ENCODE measurements around the gene ZRANB1. TPM values are rescaled to one million over a fixed set of nuclear protein-coding genes. Genes with fewer than 3 reads are reported as not detected.

The ZRANB1 gene
- total and polyA plus RNA-seq, 8 donors = 4.3 to 12.2 (median 7.7) TPM

DNA sequence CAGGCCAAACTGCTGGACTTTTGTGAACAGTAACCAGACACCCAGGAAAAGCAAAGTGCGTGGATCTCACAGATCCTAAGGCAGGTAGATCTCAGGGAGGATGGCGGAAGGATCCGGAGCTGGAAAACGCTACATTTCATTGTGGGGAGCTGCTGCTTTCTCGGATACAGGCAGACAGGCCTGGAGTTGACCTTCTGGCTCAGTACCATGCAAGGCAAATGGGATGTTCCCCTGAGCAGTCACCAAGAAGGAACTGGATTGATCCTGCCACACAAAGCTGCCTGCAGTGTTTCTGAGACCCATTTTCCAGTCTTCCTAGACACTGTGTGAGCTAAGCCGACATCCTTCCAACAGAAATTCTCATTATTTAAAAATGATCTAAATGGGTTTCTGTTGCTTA is 65.5 kb downstream of the ZRANB1 start:
- H3K9me3 ChIP-seq = no peaks in the 10 kb centered on the region
- ATAC-seq = no peak
- peaks cover 0 to 14% (median 0%) of the 10 kb centered on the region in 3 donors for H3K4me1 ChIP-seq
- H3K36me3 ChIP-seq = peaks cover 0 to 10% (median 3%) of the 10 kb centered on the region in 3 donors
- intact Hi-C loops (cut with DNase I) = no loop called here
- WGBS, 2 donors = 88 to 92% methylated on average over 6 of the region's 6 CpGs
- no peak overlapping the region for H3K4me3 ChIP-seq
- no peak for TF ChIP-seq CTCF (IDR thresholded peaks at IDR 0.05)
- no peak for DNase-seq
- FAIRE-seq = no peak
- no peak overlapping the region for H3K27ac ChIP-seq
- no peaks in the 10 kb centered on the region for H3K27me3 ChIP-seq

DNA sequence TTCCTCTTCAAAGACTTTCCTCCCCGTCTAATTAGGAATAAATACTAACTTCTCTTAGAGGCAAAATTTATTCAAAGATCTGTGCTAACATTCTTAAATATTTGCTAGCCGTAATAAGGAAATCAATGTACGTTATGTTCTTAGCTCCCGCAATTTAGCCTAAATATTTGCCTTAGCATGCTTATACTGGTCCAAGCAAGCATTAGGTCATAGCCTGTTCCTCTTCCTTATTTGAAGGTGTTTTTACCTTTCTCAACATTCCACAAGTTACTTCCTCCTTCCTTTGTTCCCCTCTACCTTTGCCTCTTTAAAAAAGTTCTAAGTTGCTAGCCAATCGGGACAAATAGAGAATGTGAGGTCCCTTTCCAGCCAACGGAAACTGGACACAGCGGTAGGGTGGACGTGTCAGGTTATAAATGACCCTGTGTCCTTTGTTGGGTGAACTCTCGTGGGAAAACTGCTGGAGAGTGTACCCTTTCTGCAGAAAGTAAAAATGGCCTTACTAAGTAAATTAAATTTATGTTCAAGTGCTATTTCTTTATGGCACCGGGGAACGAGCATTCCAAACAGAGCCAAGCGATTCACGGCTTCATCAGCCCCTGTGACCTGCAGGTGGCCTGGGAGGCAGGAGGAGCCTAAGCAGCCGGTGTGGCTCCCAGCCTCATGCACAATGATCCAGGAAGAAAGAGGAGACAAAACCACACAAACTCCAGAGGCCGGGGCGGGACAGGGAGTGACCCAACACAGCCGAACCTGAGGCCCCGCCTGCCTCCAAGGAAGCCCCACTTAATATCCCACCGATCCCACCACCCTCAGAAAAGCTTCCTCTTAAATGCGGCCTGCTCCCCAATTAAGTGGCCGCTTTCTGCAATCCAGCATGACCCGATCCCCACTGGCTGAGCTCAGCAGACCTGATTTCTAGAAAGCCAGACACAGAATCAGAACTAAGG is 67.0 kb downstream of the ZRANB1 start:
- peak; percentile 69 to 89 (median 82) for ATAC-seq
- DNase-seq = peak; percentile 45 to 80 (median 62)
- Histone ChIP-seq H3K27ac (peak overlapping the region in 2 of 4 donors; percentile 49 to 56), H3K27me3 (no peaks in the 10 kb centered on the region), H3K9me3 (no peaks in the 10 kb centered on the region), H3K4me1 (peaks cover 0 to 14% (median 0%) of the 10 kb centered on the region in 3 donors), H3K36me3 (peaks cover 0 to 5% (median 0%) of the 10 kb centered on the region in 3 donors), H3K4me3 (no peak overlapping the region)
- no peak for TF ChIP-seq CTCF (IDR thresholded peaks at IDR 0.05)
- no peak for FAIRE-seq
- intact Hi-C loops (cut with DNase I) = no loop called here
- WGBS, 2 donors = 54 to 56% methylated on average over 22 of the region's 22 CpGs

DNA sequence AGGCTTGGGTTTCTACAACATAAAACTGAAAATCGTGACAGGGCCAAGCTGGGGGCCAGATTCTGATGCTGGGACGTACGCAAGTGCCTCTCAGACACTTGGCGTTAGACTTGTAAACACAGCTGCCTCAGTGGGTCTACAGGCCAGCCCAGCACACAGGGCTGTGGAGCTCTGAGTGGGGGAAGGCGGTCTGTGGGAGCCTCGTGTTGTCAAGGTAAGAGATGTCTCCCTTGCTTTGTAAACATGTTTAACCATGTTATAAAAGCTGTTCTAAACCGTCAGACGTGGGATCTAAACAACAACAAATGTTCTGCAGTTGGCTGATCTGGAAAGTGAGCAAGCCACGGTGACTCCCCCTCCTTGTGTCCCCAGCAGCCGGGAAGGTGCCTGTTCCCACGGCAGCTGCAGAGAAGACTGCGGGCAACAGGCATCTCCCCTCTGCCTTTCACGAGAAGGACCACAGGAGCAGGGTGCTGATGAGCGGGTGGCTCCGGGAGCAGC is 67.8 kb downstream of the ZRANB1 start:
- WGBS, 2 donors = 71% methylated on average over 15 of the region's 15 CpGs
- intact Hi-C loops (cut with DNase I) = no loop called here
- Histone ChIP-seq H3K4me1 (peaks cover 0 to 14% (median 3%) of the 10 kb centered on the region in 3 donors), H3K36me3 (peaks cover 0 to 5% (median 0%) of the 10 kb centered on the region in 3 donors), H3K4me3 (no peak overlapping the region), H3K27me3 (no peaks in the 10 kb centered on the region), H3K9me3 (no peaks in the 10 kb centered on the region), H3K27ac (peak overlapping the region in 2 of 4 donors; percentile 49 to 56)
- ATAC-seq = no peak
- DNase-seq = peak in 3 of 6 donors; percentile 20 to 44 (median 37)
- FAIRE-seq = no peak
- no peak for TF ChIP-seq CTCF (IDR thresholded peaks at IDR 0.05)

- no peak for ATAC-seq
- no peak for FAIRE-seq
- intact Hi-C loops (cut with DNase I) = no loop called here
- H3K4me1 ChIP-seq = peaks cover 0 to 14% (median 6%) of the 10 kb centered on the region in 3 donors
- no peaks in the 10 kb centered on the region for H3K27me3 ChIP-seq
- H3K9me3 ChIP-seq = no peaks in the 10 kb centered on the region
- no peak overlapping the region for H3K4me3 ChIP-seq
- peaks cover 0 to 5% (median 0%) of the 10 kb centered on the region in 3 donors for H3K36me3 ChIP-seq
- H3K27ac ChIP-seq = no peak overlapping the region
- TF ChIP-seq CTCF (IDR thresholded peaks at IDR 0.05) = no peak
- DNase-seq = peak in 2 of 6 donors; percentile 2 to 8
- WGBS, 2 donors = 80 to 85% methylated on average over 5 of the region's 5 CpGs
Measured at GRCh38 chr10:125010362-125010761, 68.4 kb downstream of the ZRANB1 start.

Measured in pancreas (tissue), 10 donors.